HEK293 (cell line): Measurements from ENCODE around the gene TRIM28.

ENCODE experiments used
- ELK4 ChIP-seq: IDR thresholded peaks from 2 replicates; pipeline ENCODE4 v1.6.1; 2011; ENCODE audit warnings: mild to moderate bottlenecking, low read depth, low read length, borderline replicate concordance
- SALL2 ChIP-seq: fragments of 450-650 bp; formaldehyde crosslinking; IDR thresholded peaks from 2 replicates; pipeline ENCODE4 v1.5.0; 2017; ENCODE audit warnings: missing biosample characterization, mild to moderate bottlenecking, missing genetic modification characterization, borderline replicate concordance

DNA sequence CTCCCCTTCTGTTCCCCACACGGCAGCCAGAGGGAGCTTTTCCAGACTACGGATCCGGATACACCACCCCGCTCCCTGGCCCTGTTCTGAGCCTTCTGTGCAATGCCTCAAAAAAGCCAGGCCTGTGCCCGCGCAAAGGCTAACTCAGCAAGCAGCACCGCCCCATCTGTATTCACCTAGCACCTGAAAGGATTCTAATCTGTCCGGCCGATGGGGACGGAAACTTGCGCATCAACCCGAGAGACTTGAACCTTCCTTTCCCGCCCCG lies 24.8 kb upstream of the TRIM28 start:
- TF ChIP-seq SALL2 (tag by site-specific recombination) (no peak), ELK4 (no peak)
